A549 (cell line): ENCODE data around the gene FILIP1L.

Source experiments
- CBX8 ChIP-seq: fragments of 200-600 bp; sonication (generic); IDR thresholded peaks from 2 replicates; pipeline ENCODE4 v1.6.1; 2016
- FOSL2 ChIP-seq, 2 experiments: fragments of 450-650 bp in 1 of 2; fragments of >200 bp in 1 of 2; sonication (Bioruptor Twin) in 1 of 2; formaldehyde crosslinking; IDR thresholded peaks; 2 replicates each; pipeline versions ENCODE4 v1.5.0 to v1.6.1; 2016 to 2020; ENCODE audit warnings: mild to moderate bottlenecking in 1 of 2, moderate library complexity in 1 of 2
- TF ChIP-seq, protein P1 (sequence below): fragments of >200 bp; sonication (Bioruptor Twin); formaldehyde crosslinking; IDR thresholded peaks from 3 replicates; pipeline ENCODE4 v1.5.1; 2016
- TF ChIP-seq, protein P2 (sequence below): IDR thresholded peaks from 2 replicates; pipeline ENCODE4 v1.6.1; 2012

DNA sequence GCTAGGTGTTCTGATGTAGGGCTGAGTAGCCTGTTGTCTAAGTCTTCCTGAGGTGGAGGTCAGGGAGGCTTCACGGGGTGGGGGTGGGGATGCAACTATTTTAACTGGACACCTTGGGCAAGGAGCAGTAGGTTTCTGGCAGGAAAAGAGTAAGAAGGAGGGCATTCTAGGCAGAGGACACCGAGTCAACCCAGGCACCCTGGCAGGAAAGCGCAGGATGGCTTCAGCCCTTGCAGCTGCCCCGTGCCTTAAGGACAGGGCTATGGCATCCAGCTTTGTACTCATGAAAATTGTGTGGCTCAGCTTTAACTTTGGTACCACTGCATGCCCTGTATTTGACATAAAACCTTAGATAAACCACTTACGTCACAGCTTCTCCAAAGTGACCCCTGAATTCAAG, 6.4 kb upstream of the FILIP1L start:
- TF ChIP-seq FOSL2 (IDR thresholded peaks at IDR 0.05), result no peak
- no peak for TF ChIP-seq FOSL2 (CRISPR knock-in tag; IDR thresholded peaks at IDR 0.05)
- TF ChIP-seq, protein P1, sequence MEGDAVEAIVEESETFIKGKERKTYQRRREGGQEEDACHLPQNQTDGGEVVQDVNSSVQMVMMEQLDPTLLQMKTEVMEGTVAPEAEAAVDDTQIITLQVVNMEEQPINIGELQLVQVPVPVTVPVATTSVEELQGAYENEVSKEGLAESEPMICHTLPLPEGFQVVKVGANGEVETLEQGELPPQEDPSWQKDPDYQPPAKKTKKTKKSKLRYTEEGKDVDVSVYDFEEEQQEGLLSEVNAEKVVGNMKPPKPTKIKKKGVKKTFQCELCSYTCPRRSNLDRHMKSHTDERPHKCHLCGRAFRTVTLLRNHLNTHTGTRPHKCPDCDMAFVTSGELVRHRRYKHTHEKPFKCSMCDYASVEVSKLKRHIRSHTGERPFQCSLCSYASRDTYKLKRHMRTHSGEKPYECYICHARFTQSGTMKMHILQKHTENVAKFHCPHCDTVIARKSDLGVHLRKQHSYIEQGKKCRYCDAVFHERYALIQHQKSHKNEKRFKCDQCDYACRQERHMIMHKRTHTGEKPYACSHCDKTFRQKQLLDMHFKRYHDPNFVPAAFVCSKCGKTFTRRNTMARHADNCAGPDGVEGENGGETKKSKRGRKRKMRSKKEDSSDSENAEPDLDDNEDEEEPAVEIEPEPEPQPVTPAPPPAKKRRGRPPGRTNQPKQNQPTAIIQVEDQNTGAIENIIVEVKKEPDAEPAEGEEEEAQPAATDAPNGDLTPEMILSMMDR, result no peak
- TF ChIP-seq, protein P2, sequence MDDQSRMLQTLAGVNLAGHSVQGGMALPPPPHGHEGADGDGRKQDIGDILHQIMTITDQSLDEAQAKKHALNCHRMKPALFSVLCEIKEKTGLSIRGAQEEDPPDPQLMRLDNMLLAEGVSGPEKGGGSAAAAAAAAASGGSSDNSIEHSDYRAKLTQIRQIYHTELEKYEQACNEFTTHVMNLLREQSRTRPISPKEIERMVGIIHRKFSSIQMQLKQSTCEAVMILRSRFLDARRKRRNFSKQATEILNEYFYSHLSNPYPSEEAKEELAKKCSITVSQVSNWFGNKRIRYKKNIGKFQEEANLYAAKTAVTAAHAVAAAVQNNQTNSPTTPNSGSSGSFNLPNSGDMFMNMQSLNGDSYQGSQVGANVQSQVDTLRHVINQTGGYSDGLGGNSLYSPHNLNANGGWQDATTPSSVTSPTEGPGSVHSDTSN, result no peak
- TF ChIP-seq CBX8, result no peak
